ENCODE data around the gene KCNE4. TPM values are rescaled to one million over a fixed set of nuclear protein-coding genes. Genes with fewer than 3 reads are reported as not detected.

KCNE4 gene
- polyA plus RNA-seq, 1 of the 3 experiments (the other 2 are of a cell fraction) = 0.20 TPM

DNA sequence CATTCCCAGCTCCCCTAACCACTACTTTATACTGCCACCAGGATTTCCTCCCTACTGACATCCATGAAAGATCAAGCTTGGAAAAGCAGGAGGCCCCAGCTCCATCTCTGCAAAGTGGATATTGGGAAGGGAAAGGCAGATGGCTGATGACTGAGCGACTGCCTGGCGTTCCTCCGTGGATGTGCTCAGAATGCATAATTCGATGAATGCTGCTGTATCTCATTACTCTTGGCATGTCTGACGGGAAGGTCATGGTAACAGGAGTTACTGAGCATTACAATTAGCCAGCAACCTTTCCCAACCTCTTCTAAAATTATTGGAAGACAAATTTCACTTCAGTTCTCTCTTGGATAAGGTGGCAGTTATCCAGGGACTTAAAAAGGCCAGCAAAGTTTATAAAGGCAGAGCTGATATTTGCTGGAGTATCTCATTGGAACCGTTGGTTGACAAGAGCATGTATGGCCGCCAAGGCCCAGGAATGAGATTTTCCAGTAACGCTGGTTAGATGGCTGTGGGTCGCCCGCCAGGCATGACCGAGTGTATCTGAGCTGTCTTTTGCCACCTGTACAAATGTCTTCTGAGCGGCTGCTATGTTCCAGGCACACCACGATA lies 34.5 kb downstream of the KCNE4 start:
- no peak for TF ChIP-seq FOXM1 (IDR thresholded peaks at IDR 0.05; ENCODE audit: low read depth)
- TF ChIP-seq, protein P1, sequence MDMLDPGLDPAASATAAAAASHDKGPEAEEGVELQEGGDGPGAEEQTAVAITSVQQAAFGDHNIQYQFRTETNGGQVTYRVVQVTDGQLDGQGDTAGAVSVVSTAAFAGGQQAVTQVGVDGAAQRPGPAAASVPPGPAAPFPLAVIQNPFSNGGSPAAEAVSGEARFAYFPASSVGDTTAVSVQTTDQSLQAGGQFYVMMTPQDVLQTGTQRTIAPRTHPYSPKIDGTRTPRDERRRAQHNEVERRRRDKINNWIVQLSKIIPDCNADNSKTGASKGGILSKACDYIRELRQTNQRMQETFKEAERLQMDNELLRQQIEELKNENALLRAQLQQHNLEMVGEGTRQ (IDR thresholded peaks at IDR 0.05; ENCODE audit: borderline replicate concordance, low read depth, low read length) = no peak
- no peak for TF ChIP-seq RXRA (IDR thresholded peaks at IDR 0.05; ENCODE audit: borderline replicate concordance, low read depth)
- TF ChIP-seq TCF12 (IDR thresholded peaks at IDR 0.05) = no peak
- no peak for TF ChIP-seq EP300 (IDR thresholded peaks at IDR 0.05; ENCODE audit: borderline replicate concordance in 1 of 2, low read depth in 1 of 2, low read length in 1 of 2)
- TF ChIP-seq EZH2phosphoT487 (IDR thresholded peaks at IDR 0.05; ENCODE audit: borderline replicate concordance, low read depth) = no peak
- no peak for TF ChIP-seq MEF2A (IDR thresholded peaks at IDR 0.05; ENCODE audit: borderline replicate concordance, low read depth)
- TF ChIP-seq SIN3A (IDR thresholded peaks at IDR 0.05; ENCODE audit: borderline replicate concordance, low read depth, low read length) = no peak
- no peak for TF ChIP-seq JUND (IDR thresholded peaks at IDR 0.05)
- TF ChIP-seq, protein P2, sequence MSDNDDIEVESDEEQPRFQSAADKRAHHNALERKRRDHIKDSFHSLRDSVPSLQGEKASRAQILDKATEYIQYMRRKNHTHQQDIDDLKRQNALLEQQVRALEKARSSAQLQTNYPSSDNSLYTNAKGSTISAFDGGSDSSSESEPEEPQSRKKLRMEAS (IDR thresholded peaks at IDR 0.05; ENCODE audit: low read depth) = no peak
- TF ChIP-seq, protein P3, sequence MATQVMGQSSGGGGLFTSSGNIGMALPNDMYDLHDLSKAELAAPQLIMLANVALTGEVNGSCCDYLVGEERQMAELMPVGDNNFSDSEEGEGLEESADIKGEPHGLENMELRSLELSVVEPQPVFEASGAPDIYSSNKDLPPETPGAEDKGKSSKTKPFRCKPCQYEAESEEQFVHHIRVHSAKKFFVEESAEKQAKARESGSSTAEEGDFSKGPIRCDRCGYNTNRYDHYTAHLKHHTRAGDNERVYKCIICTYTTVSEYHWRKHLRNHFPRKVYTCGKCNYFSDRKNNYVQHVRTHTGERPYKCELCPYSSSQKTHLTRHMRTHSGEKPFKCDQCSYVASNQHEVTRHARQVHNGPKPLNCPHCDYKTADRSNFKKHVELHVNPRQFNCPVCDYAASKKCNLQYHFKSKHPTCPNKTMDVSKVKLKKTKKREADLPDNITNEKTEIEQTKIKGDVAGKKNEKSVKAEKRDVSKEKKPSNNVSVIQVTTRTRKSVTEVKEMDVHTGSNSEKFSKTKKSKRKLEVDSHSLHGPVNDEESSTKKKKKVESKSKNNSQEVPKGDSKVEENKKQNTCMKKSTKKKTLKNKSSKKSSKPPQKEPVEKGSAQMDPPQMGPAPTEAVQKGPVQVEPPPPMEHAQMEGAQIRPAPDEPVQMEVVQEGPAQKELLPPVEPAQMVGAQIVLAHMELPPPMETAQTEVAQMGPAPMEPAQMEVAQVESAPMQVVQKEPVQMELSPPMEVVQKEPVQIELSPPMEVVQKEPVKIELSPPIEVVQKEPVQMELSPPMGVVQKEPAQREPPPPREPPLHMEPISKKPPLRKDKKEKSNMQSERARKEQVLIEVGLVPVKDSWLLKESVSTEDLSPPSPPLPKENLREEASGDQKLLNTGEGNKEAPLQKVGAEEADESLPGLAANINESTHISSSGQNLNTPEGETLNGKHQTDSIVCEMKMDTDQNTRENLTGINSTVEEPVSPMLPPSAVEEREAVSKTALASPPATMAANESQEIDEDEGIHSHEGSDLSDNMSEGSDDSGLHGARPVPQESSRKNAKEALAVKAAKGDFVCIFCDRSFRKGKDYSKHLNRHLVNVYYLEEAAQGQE (IDR thresholded peaks at IDR 0.05; ENCODE audit: low read depth, low read length) = no peak
- no peak for TF ChIP-seq TAF1 (IDR thresholded peaks at IDR 0.05; ENCODE audit: borderline replicate concordance, low read depth, low read length)
- TF ChIP-seq, protein P4, sequence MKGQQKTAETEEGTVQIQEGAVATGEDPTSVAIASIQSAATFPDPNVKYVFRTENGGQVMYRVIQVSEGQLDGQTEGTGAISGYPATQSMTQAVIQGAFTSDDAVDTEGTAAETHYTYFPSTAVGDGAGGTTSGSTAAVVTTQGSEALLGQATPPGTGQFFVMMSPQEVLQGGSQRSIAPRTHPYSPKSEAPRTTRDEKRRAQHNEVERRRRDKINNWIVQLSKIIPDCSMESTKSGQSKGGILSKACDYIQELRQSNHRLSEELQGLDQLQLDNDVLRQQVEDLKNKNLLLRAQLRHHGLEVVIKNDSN (IDR thresholded peaks at IDR 0.05; ENCODE audit: borderline replicate concordance, low read depth) = no peak
- TF ChIP-seq CHD2 (IDR thresholded peaks at IDR 0.05; ENCODE audit: low read length, partially characterized antibody) = no peak
- DNase-seq = no peak
- Histone ChIP-seq H3K36me3 (replicated peaks in 1 of 2; ENCODE audit: control insufficient read depth in 1 of 2, insufficient read depth in 2 of 2, low read length in 1 of 2) (no peaks in the 10 kb centered on the region), H3K9me3 (no peaks in the 10 kb centered on the region), H2AFZ (ENCODE audit: low read depth) (no peak overlapping the region), H3K9ac (no peak overlapping the region), H3K4me3 (ENCODE audit: low read depth in 2 of 2, low read length in 1 of 2) (no peak overlapping the region), H3K79me2 (ENCODE audit: insufficient read depth) (no peaks in the 10 kb centered on the region), H3K4me2 (no peak overlapping the region), H3K27me3 (ENCODE audit: insufficient read depth) (no peaks in the 10 kb centered on the region), H4K20me1 (ENCODE audit: insufficient read depth) (no peaks in the 10 kb centered on the region), H3K9me2 (no peaks in the 10 kb centered on the region), H3F3A (replicated peaks; ENCODE audit: insufficient read depth) (peaks cover 18% of the 10 kb centered on the region), H3K4me1 (ENCODE audit: control insufficient read depth in 1 of 2, insufficient read depth in 2 of 2, low read depth in 1 of 2, low read length in 1 of 2) (peaks cover 5 to 22% of the 10 kb centered on the region in 2 experiments), H3K27ac (ENCODE audit: low read depth in 2 of 2, low read length in 1 of 2) (no peak overlapping the region)
- WGBS (ENCODE audit: low lambda C conversion rate) = 94% methylated on average over 13 of the region's 13 CpGs
- ChIA-PET CTCF (interaction anchor here (1.0 kb wide), 1 partner anchor 103 kb away, joined by 3 read pairs; no protein-coding TSS in a partner anchor), POLR2A (no interaction called here)

Data from SK-N-SH (cell line).